K562 (cell line): ENCODE measurements around the gene TRNAU1AP. TPM values are rescaled to one million over a fixed set of nuclear protein-coding genes. Genes with fewer than 3 reads are reported as not detected.
A peak's percentile ranks its signal among the peaks of the same experiment; 100 is the strongest.

Experiments
- ATAC-seq: fragments of 200-7000 bp; cut with Tn5 transposase; 3 replicates; pipeline ENCODE4 v1.9.1; 2020; ENCODE audit warnings: moderate library complexity
- BruUV-seq: library from RNA; stranded (reverse); fragments of 400-500 nt; replicated peaks from 2 replicates; lab custom pipeline; 2021; lab: Mats Ljungman, UMichigan
- CTCF ChIA-PET: fragments of 300-600 bp; formaldehyde crosslinking; extraction: SDS; loops from one replicate; lab custom pipeline; 2021; ENCODE audit warnings: low intra/inter-chr PET ratio; lab: Yijun Ruan, JAX
- POLR2A ChIA-PET: fragments of 300-600, 350-650 bp; sonication (Branson Sonifier 250); formaldehyde crosslinking; extraction: SDS; loops from one replicate; lab custom pipeline; 2021; ENCODE audit warnings: antibody characterized with exemption, inconsistent platforms; lab: Yijun Ruan, JAX
- DNase-seq, 4 experiments: peaks; one replicate each; pipeline versions ENCODE4 v3.0.0 to v3.0.0-alpha.2; 2011 to 2018; ENCODE audit warnings: low spot score in 3 of 4, mixed read lengths in 3 of 4; ENCODE audit errors: extremely low read depth in 1 of 4
- FAIRE-seq: peaks from 2 replicates; lab custom pipeline; 2011; peaks lifted over from hg19 to GRCh38; lab: Jason Lieb, UNC
- H2AFZ ChIP-seq: 2 replicates; pipeline ENCODE4 v1.6.0; 2011; ENCODE audit warnings: low read depth, low read length, control low read depth, inconsistent platforms
- H3K27ac ChIP-seq: fragments of 200-600 bp; 3 replicates; pipeline ENCODE4 v1.8.0; 2011; ENCODE audit warnings: low read depth, mild to moderate bottlenecking, control low read depth, inconsistent platforms, low read length, moderate library complexity, mixed read lengths; ENCODE audit errors: extremely low read depth
- H3K27me3 ChIP-seq, 2 experiments: fragments of 300-600 bp in 1 of 2; 2 replicates in 1 of 2; 3 replicates in 1 of 2; pipeline versions ENCODE4 v1.6.0 to v1.8.0; 2011; ENCODE audit warnings: inconsistent platforms in 2 of 2, low read length in 2 of 2, mild to moderate bottlenecking in 1 of 2, mixed read lengths in 1 of 2, moderate library complexity in 1 of 2; ENCODE audit not compliant: control insufficient read depth in 2 of 2, insufficient read depth in 2 of 2
- H3K36me3 ChIP-seq: fragments of 300-600 bp; 3 replicates; pipeline ENCODE4 v1.8.0; 2011; ENCODE audit warnings: mild to moderate bottlenecking, low read length, inconsistent platforms; ENCODE audit not compliant: control insufficient read depth, insufficient read depth
- H3K4me1 ChIP-seq, 2 experiments: fragments of 200-600 bp in 1 of 2; replicated peaks in 1 of 2; 2 replicates in 1 of 2; 3 replicates in 1 of 2; pipeline versions ENCODE4 v1.5.1 to v1.8.0; 2011; ENCODE audit warnings: inconsistent platforms in 2 of 2, low read length in 2 of 2, mild to moderate bottlenecking in 1 of 2, mixed read lengths in 1 of 2, moderate library complexity in 1 of 2; ENCODE audit not compliant: control insufficient read depth in 2 of 2, insufficient read depth in 2 of 2
- H3K4me2 ChIP-seq: 2 replicates; pipeline ENCODE4 v1.6.1; 2011; ENCODE audit warnings: low read length, control low read depth, inconsistent platforms, mixed read lengths; ENCODE audit not compliant: insufficient read depth
- H3K4me3 ChIP-seq: fragments of 200-600 bp; sonication (generic), shearing (Covaris generic); 2 replicates; pipeline ENCODE4 v1.5.1; 2016; ENCODE audit warnings: control low read depth, inconsistent platforms
- H3K79me2 ChIP-seq: fragments of 200-600 bp; 3 replicates; pipeline ENCODE4 v1.8.0; 2011; ENCODE audit warnings: low read length, inconsistent platforms; ENCODE audit not compliant: control insufficient read depth, insufficient read depth
- H3K9ac ChIP-seq, 2 experiments: 2 replicates each; pipeline versions ENCODE4 v1.6.0 to v1.6.1; 2011; ENCODE audit warnings: low read depth in 2 of 2, low read length in 2 of 2, control low read depth in 1 of 2, inconsistent platforms in 1 of 2, mild to moderate bottlenecking in 1 of 2, mixed read lengths in 1 of 2; ENCODE audit not compliant: insufficient read depth in 1 of 2
- H3K9me1 ChIP-seq: one replicate; pipeline ENCODE4 v1.6.0; 2011; ENCODE audit warnings: inconsistent platforms, mild to moderate bottlenecking, low read length, moderate library complexity; ENCODE audit not compliant: control insufficient read depth, insufficient read depth
- H3K9me3 ChIP-seq: replicated peaks from 2 replicates; pipeline ENCODE4 v1.5.1; 2011; ENCODE audit warnings: low read depth, low read length, inconsistent platforms; ENCODE audit not compliant: control insufficient read depth, insufficient read depth
- H4K20me1 ChIP-seq: replicated peaks from 2 replicates; pipeline ENCODE4 v1.6.1; 2011; ENCODE audit warnings: low read length, inconsistent platforms, mixed read lengths; ENCODE audit not compliant: control insufficient read depth, insufficient read depth
- EP300 ChIP-seq: IDR thresholded peaks from 2 replicates; pipeline ENCODE4 v1.6.1; 2012; ENCODE audit warnings: low read length, improper control_type of control experiment
- GABPB1 ChIP-seq: sonication (generic); formaldehyde crosslinking; IDR thresholded peaks from 2 replicates; pipeline ENCODE4 v1.8.0; 2022; ENCODE audit warnings: mild to moderate bottlenecking, missing genetic modification reagents
- KAT7 ChIP-seq: sonication (generic); formaldehyde crosslinking; IDR thresholded peaks from 2 replicates; pipeline ENCODE4 v1.8.0; 2022; ENCODE audit warnings: missing genetic modification reagents, mild to moderate bottlenecking, borderline replicate concordance
- KDM4B ChIP-seq, 2 experiments: fragments of 450-650 bp in 1 of 2; sonication (generic) in 1 of 2; IDR thresholded peaks; 2 replicates each; pipeline ENCODE4 v1.6.1; 2016 to 2017; ENCODE audit warnings: borderline replicate concordance in 2 of 2, antibody characterized with exemption in 1 of 2, low read depth in 1 of 2, mild to moderate bottlenecking in 1 of 2
- MAZ ChIP-seq, 2 experiments: fragments of 450-650 bp in 1 of 2; sonication (generic) in 1 of 2; formaldehyde crosslinking; IDR thresholded peaks in 1 of 2; conservative IDR thresholded peaks in 1 of 2; 2 replicates each; pipeline versions ENCODE4 v1.4.0 to v1.5.0; 2020; ENCODE audit warnings: mild to moderate bottlenecking in 1 of 2, missing genetic modification reagents in 1 of 2
- NCOA2 ChIP-seq, 2 experiments: fragments of 450-650 bp; IDR thresholded peaks; 2 replicates each; pipeline ENCODE4 v1.6.1; 2018; ENCODE audit warnings: mild to moderate bottlenecking in 2 of 2, moderate library complexity in 1 of 2; ENCODE audit not compliant: partially characterized antibody in 2 of 2
- PHB2 ChIP-seq: fragments of 450-650 bp; IDR thresholded peaks from 2 replicates; pipeline ENCODE4 v1.6.1; 2017; ENCODE audit warnings: low read depth
- POLR2AphosphoS5 ChIP-seq: IDR thresholded peaks from 2 replicates; pipeline ENCODE4 v1.6.1; 2011; ENCODE audit warnings: mild to moderate bottlenecking, low read depth, low read length, moderate library complexity; ENCODE audit not compliant: control insufficient read depth, insufficient read depth
- POLR2B ChIP-seq: fragments of 450-650 bp; IDR thresholded peaks from 2 replicates; pipeline ENCODE4 v1.6.1; 2018; ENCODE audit warnings: low read depth; ENCODE audit not compliant: partially characterized antibody
- SIN3A ChIP-seq, 2 experiments: fragments of 150-350 bp in 1 of 2; IDR thresholded peaks; 2 replicates each; pipeline ENCODE4 v1.6.1; 2011 to 2016; ENCODE audit warnings: borderline replicate concordance in 2 of 2, low read depth in 2 of 2, low read length in 2 of 2, mild to moderate bottlenecking in 2 of 2, moderate library complexity in 2 of 2; ENCODE audit not compliant: control insufficient read depth in 1 of 2
- ZNF143 ChIP-seq: sonication (generic); formaldehyde crosslinking; IDR thresholded peaks from 2 replicates; pipeline ENCODE4 v1.9.0; 2022; ENCODE audit warnings: mild to moderate bottlenecking, missing genetic modification reagents
- ZNF184 ChIP-seq: sonication (generic); formaldehyde crosslinking; IDR thresholded peaks from 2 replicates; pipeline ENCODE4 v1.5.0; 2020; ENCODE audit warnings: missing genetic modification reagents
- ZNF354B ChIP-seq: fragments of 250-450 bp; sonication (Bioruptor Pico); IDR thresholded peaks from 2 replicates; pipeline ENCODE4 v1.4.0; 2020
- ZNF436 ChIP-seq: fragments of 250-450, 450-650 bp; sonication (Bioruptor Pico); formaldehyde crosslinking; IDR thresholded peaks from 2 replicates; pipeline ENCODE4 v1.7.0; 2020; ENCODE audit warnings: mild to moderate bottlenecking
- ZNF551 ChIP-seq: fragments of 250-450 bp; sonication (Bioruptor Pico); IDR thresholded peaks from 2 replicates; pipeline ENCODE4 v1.5.0; 2021; ENCODE audit warnings: mild to moderate bottlenecking, moderate library complexity
- ZNF583 ChIP-seq: fragments of 250-450 bp; sonication (Bioruptor Pico); IDR thresholded peaks from 2 replicates; pipeline ENCODE4 v1.4.0; 2020
- WGBS: fragments of 100-300 bp; shearing (Covaris generic); methylation state at CpG from one replicate; pipeline ENCODE4 v1.1.6; 2016; ENCODE audit warnings: low coverage, mixed read lengths; ENCODE audit not compliant: insufficient coverage; ENCODE audit errors: missing lambda C conversion rate; 5-methylcytosine and 5-hydroxymethylcytosine counted together
- in situ Hi-C: fragments of 300-500 bp; cut with MboI; formaldehyde crosslinking; loops from 4 replicates; pipeline ENCODE4 v1.15.0; 2018; ENCODE audit warnings: inconsistent platforms, mixed read lengths
- intact Hi-C: fragments of 100-400 bp; cut with micrococcal nuclease; formaldehyde crosslinking; loops from 2 replicates; pipeline ENCODE4 v1.14.2; 2022
- polyA plus RNA-seq, 8 experiments: library from polyadenylated mRNA; depleted of rRNA in 4 of 8; stranded (reverse) in 5 of 8; unstranded in 3 of 8; fragments of >200 nt; fragmentation: Nextera tagmentation in 2 of 8; fragmentation: Illumina TruSeq in 1 of 8; extraction: Ambion mirVana in 2 of 8; extraction: Trizol in 1 of 8; gene quantifications; 2 replicates each; pipeline versions ENCODE4 v1.2.1 to v1.2.3, GENCODE V29; 2011 to 2014; ENCODE audit warnings: inconsistent platforms in 1 of 8, missing spikeins in 1 of 8
- total RNA-seq, 7 experiments: library from RNA; depleted of rRNA in 6 of 7; stranded (reverse); fragments of >200 nt in 6 of 7; fragmentation: Illumina TruSeq in 2 of 7; extraction: Trizol in 2 of 7; gene quantifications; 2 replicates each; pipeline versions ENCODE4 v1.2.1 to v1.2.3, GENCODE V29; 2011 to 2021; ENCODE audit warnings: low replicate concordance in 1 of 7
- TF ChIP-seq, protein P1 (sequence below): fragments of 450-650 bp; IDR thresholded peaks from 2 replicates; pipeline ENCODE4 v1.6.1; 2016; ENCODE audit warnings: low read depth, mild to moderate bottlenecking, moderate library complexity
- TF ChIP-seq, protein P2 (sequence below): fragments of 250-450 bp; sonication (Bioruptor Pico); IDR thresholded peaks from 2 replicates; pipeline ENCODE4 v1.9.0; 2021; ENCODE audit warnings: mild to moderate bottlenecking, inconsistent platforms

TRNAU1AP gene
- total and polyA plus RNA-seq, 9 of the 15 experiments (the other 6 are each of a cell fraction or from before 2014, with no cell fraction given): 34.9 to 110 (median 46.3) TPM

DNA sequence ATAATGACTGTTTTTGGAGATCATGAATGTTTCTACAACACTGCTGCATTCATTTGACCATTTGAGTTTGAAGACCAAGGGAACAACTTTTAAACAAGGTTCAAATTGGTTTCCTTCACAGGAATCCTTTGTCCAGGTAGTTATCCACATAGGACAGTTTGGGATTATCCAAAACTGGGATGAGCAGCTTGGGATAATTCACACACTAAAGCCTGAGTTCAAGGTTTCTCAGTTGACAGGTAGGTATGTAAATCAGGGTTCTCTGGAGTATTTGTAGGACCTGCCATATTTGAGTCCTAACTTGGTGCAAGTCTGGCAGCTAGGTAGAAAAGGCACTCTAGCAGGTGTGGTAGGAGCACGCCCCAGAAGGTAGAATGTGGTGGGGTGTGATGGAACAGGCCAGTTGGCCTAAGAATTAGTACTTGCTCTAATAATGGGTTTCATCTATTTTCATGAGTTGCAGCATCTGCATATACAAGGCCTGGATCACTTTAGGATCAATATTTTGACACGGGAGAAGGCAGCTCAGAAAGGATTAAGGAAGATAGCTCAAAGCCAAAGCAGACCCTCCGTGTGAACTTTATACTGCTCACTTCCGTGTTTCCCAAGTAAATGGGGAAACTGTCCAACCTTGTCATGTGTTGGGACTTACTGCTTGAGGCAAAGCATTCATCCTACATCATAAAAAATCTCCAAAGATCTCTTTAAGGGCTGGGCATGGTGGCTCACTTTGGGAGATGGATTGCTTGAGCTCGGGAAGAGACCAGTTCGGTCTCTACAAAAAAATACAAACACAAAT lies 25.1 kb downstream of the TRNAU1AP start:
- 63% methylated on average over 6 of the region's 6 CpGs for WGBS
- Histone ChIP-seq H3K9me3 (no peaks in the 10 kb centered on the region), H4K20me1 (peaks cover 33% of the 10 kb centered on the region), H3K27me3 (no peaks in the 10 kb centered on the region), H2AFZ (no peak overlapping the region), H3K4me2 (no peak overlapping the region), H3K9ac (no peak overlapping the region), H3K27ac (peak overlapping the region; percentile 4; the same call in 2 of the 3 replicates), H3K36me3 (peaks cover 64% of the 10 kb centered on the region), H3K9me1 (peaks cover 11% of the 10 kb centered on the region), H3K79me2 (peaks cover 42% of the 10 kb centered on the region), H3K4me1 (peaks cover 17% of the 10 kb centered on the region in 2 experiments; a peak in 4 of 5 replicates), H3K4me3 (no peak overlapping the region)
- DNase-seq (peak; percentile 19 to 46 (median 26)), ATAC-seq (no peak), FAIRE-seq (no peak)
- CTCF ChIA-PET: interaction anchor here (0.5 to 0.7 kb wide), 2 partner anchors 64 to 1475 kb away, joined by 3 read pairs; no protein-coding TSS in a partner anchor
- no TSS peak for BruUV-seq
- intact Hi-C loops: no loop called here
- in situ Hi-C loops: no loop called here
- POLR2A ChIA-PET: interaction anchor here (0.6 to 7.5 kb wide), 15 partner anchors 7 to 209 kb away, joined by 3 to 201 read pairs (median 49); partner anchors contain the start of genes PHACTR4, RCC1, RNU11 and TRNAU1AP
- TF ChIP-seq SIN3A (IDR thresholded peaks at IDR 0.05; ENCODE audit: borderline replicate concordance in 2 of 2, control insufficient read depth in 1 of 2, low read depth in 2 of 2, low read length in 2 of 2) (0 out of 4 replicates have a peak, but pooled peaks of 1 of the 2 experiments have one; percentile 26), POLR2AphosphoS5 (peak; percentile 90; the same call in 1 of the 2 replicates), GABPB1 (CRISPR knock-in tag) (no peak), ZNF184 (CRISPR knock-in tag) (no peak), ZNF583 (CRISPR knock-in tag) (no peak), ZNF143 (CRISPR knock-in tag) (no peak), EP300 (no peak), ZNF354B (CRISPR knock-in tag) (no peak), ZNF436 (CRISPR knock-in tag) (no peak), KDM4B (IDR thresholded peaks at IDR 0.05; ENCODE audit: borderline replicate concordance in 2 of 2, low read depth in 1 of 2) (no peak), POLR2B (peak; percentile 33), MAZ (CRISPR knock-in tag; conservative IDR thresholded peaks at IDR 0.05 in 1 of 2, IDR thresholded peaks at IDR 0.05 in 1 of 2) (no peak), NCOA2 (IDR thresholded peaks at IDR 0.05; ENCODE audit: partially characterized antibody in 2 of 2) (no peak), ZNF551 (no peak), KAT7 (CRISPR knock-in tag) (peak; percentile 38; the same call in 1 of the 2 replicates), PHB2 (no peak)
- TF ChIP-seq, protein P1, sequence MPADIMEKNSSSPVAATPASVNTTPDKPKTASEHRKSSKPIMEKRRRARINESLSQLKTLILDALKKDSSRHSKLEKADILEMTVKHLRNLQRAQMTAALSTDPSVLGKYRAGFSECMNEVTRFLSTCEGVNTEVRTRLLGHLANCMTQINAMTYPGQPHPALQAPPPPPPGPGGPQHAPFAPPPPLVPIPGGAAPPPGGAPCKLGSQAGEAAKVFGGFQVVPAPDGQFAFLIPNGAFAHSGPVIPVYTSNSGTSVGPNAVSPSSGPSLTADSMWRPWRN: no peak
- TF ChIP-seq, protein P2, sequence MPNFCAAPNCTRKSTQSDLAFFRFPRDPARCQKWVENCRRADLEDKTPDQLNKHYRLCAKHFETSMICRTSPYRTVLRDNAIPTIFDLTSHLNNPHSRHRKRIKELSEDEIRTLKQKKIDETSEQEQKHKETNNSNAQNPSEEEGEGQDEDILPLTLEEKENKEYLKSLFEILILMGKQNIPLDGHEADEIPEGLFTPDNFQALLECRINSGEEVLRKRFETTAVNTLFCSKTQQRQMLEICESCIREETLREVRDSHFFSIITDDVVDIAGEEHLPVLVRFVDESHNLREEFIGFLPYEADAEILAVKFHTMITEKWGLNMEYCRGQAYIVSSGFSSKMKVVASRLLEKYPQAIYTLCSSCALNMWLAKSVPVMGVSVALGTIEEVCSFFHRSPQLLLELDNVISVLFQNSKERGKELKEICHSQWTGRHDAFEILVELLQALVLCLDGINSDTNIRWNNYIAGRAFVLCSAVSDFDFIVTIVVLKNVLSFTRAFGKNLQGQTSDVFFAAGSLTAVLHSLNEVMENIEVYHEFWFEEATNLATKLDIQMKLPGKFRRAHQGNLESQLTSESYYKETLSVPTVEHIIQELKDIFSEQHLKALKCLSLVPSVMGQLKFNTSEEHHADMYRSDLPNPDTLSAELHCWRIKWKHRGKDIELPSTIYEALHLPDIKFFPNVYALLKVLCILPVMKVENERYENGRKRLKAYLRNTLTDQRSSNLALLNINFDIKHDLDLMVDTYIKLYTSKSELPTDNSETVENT (CRISPR knock-in tag): no peak
